Parathyroid adenoma (tissue), 2 donors: Measurements from ENCODE around the gene ITGBL1.

Experiments used
- H2AFZ ChIP-seq: fragments of 300-600 bp; sonication (generic); one replicate; pipeline ENCODE4 v1.7.0; 2017; ENCODE audit warnings: antibody characterized with exemption, mild to moderate bottlenecking
- H3K27ac ChIP-seq: fragments of 300-600 bp; sonication (generic); one replicate; pipeline ENCODE4 v1.7.0; 2017
- H3K27me3 ChIP-seq: fragments of 300-600 bp; sonication (generic); one replicate; pipeline ENCODE4 v1.7.0; 2017; ENCODE audit warnings: low read length; ENCODE audit not compliant: control insufficient read depth, insufficient read depth
- H3K36me3 ChIP-seq: fragments of 300-600 bp; sonication (generic); one replicate; pipeline ENCODE4 v1.7.0; 2017; ENCODE audit warnings: low read length; ENCODE audit not compliant: control insufficient read depth, insufficient read depth
- H3K4me1 ChIP-seq: fragments of 300-600 bp; sonication (generic); one replicate; pipeline ENCODE4 v1.7.0; 2017; ENCODE audit warnings: control low read depth
- H3K4me2 ChIP-seq: fragments of 300-600 bp; sonication (generic); one replicate; pipeline ENCODE4 v1.7.0; 2017; ENCODE audit warnings: low read length
- H3K4me3 ChIP-seq: fragments of 300-600 bp; sonication (generic); one replicate; pipeline ENCODE4 v1.7.0; 2017; ENCODE audit warnings: low read depth, low read length
- H3K79me2 ChIP-seq: fragments of 300-600 bp; sonication (generic); one replicate; pipeline ENCODE4 v1.7.0; 2017; ENCODE audit warnings: control low read depth
- H3K9ac ChIP-seq: fragments of 300-600 bp; sonication (generic); one replicate; pipeline ENCODE4 v1.7.0; 2017; ENCODE audit warnings: mild to moderate bottlenecking
- H3K9me3 ChIP-seq: fragments of 300-600 bp; sonication (generic); one replicate; pipeline ENCODE4 v1.7.0; 2017; ENCODE audit warnings: low read length; ENCODE audit not compliant: control insufficient read depth
- TF ChIP-seq, protein P1 (sequence below): fragments of 300-600 bp; sonication (generic); IDR thresholded peaks from one replicate; pipeline ENCODE4 v1.7.0; 2017; ENCODE audit warnings: antibody characterized with exemption, mild to moderate bottlenecking
- donor health status: primary hyperparathyroidism.

ITGBL1 gene

DNA sequence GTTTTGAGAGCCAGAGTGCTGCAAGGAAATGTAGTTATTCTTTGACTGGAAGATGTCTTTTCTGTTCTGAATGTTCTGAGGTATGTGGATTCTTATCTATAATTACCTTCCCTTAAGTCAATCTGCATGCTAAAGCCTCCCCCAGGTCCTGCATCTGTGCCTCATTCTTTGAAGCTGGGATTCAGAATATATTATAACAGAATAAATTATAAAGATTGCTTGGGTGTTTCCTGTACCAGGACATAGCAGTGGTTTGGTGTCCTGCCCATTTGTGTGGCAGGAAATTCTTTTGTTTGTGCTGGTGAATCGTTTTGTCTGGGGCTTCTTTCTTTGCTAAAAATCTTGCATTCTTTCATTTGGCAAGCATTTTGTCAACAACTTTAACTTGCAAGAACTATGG lies 60.2 kb downstream of the ITGBL1 start:
- Histone ChIP-seq H3K27ac (no peak overlapping the region), H3K9me3 (peaks cover 3% of the 10 kb centered on the region), H3K4me2 (no peak overlapping the region), H3K4me1 (no peaks in the 10 kb centered on the region), H3K36me3 (no peaks in the 10 kb centered on the region), H3K9ac (no peak overlapping the region), H3K79me2 (no peaks in the 10 kb centered on the region), H3K4me3 (no peak overlapping the region), H3K27me3 (no peaks in the 10 kb centered on the region), H2AFZ (no peak overlapping the region)
- TF ChIP-seq, protein P1, sequence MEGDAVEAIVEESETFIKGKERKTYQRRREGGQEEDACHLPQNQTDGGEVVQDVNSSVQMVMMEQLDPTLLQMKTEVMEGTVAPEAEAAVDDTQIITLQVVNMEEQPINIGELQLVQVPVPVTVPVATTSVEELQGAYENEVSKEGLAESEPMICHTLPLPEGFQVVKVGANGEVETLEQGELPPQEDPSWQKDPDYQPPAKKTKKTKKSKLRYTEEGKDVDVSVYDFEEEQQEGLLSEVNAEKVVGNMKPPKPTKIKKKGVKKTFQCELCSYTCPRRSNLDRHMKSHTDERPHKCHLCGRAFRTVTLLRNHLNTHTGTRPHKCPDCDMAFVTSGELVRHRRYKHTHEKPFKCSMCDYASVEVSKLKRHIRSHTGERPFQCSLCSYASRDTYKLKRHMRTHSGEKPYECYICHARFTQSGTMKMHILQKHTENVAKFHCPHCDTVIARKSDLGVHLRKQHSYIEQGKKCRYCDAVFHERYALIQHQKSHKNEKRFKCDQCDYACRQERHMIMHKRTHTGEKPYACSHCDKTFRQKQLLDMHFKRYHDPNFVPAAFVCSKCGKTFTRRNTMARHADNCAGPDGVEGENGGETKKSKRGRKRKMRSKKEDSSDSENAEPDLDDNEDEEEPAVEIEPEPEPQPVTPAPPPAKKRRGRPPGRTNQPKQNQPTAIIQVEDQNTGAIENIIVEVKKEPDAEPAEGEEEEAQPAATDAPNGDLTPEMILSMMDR: no peak

DNA sequence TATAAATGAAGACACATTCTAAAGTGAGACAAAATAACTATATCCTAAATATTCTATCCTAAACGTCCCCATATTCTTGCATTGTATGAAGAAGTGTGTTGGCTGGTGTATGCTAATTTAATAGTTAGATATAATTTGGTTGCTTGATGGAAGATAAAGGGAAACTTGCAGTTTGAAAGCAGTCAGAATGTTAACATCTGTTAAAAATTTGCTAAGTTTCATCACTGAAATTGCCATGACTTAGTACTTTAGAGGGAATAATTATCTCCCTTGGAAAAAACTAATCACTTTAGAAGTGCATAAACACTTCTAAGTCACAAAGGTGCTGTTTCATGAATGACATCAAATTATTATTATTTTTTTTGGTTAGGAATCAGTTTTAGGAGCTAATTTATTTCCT lies 61.6 kb downstream of the ITGBL1 start:
- Histone ChIP-seq H3K4me3 (no peak overlapping the region), H3K4me1 (no peaks in the 10 kb centered on the region), H3K9me3 (peaks cover 3% of the 10 kb centered on the region), H3K27ac (no peak overlapping the region), H3K4me2 (no peak overlapping the region), H3K9ac (no peak overlapping the region), H3K27me3 (no peaks in the 10 kb centered on the region), H3K36me3 (no peaks in the 10 kb centered on the region), H3K79me2 (no peaks in the 10 kb centered on the region), H2AFZ (no peak overlapping the region)
- TF ChIP-seq, protein P1: no peak

DNA sequence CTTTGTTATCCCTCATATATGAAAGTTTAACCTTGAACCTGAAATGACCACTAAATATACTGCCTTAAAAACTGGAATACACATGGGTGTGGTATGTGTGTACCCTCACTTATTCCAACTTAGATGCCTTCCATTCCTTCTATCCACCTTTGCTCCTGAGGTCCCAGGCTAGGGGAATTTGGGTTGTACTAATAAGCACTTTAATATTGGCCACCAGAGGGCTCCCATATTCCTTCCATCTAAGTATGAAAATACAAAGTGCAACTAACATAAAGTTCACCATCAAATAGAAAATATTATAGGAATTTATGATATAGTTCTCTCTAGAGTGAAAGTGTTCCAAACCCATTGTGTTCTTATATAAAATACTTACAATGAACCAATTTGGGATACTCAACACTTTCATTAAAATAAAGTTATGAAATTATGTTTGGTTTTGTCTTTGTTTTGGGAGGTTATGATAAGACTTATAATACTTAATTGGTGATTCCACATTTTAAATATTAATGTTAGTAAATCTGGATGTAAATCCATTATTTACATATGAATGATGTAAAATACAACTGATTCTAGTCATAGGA lies 62.3 kb downstream of the ITGBL1 start:
- TF ChIP-seq, protein P1: peak; percentile 21
- Histone ChIP-seq H3K27me3 (no peaks in the 10 kb centered on the region), H3K79me2 (no peaks in the 10 kb centered on the region), H3K9ac (no peak overlapping the region), H3K4me3 (no peak overlapping the region), H3K4me1 (no peaks in the 10 kb centered on the region), H3K9me3 (peaks cover 3% of the 10 kb centered on the region), H2AFZ (no peak overlapping the region), H3K4me2 (no peak overlapping the region), H3K27ac (no peak overlapping the region), H3K36me3 (no peaks in the 10 kb centered on the region)

DNA sequence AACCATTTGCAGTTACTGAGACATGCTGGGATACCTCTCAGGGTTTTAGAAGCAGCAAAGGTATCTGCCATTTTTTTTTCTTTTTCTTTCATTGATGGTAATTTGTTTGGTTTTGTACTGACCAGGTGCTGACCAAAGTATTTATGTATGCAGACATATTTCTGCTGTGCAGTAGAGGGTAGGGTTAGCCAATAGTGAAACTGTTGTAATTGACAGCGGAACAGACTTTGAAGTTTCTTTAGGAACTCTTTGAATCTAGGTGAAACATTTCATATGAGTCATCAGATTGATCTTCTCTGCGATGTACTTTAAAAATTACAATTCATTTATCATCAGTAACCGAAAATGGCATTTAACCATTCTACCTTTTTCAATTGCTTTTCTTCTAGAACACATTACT lies 63.0 kb downstream of the ITGBL1 start:
- H3K9ac ChIP-seq: no peak overlapping the region
- H3K9me3 ChIP-seq: peaks cover 3% of the 10 kb centered on the region
- H3K27me3 ChIP-seq: no peaks in the 10 kb centered on the region
- no peak overlapping the region for H3K27ac ChIP-seq
- no peaks in the 10 kb centered on the region for H3K79me2 ChIP-seq
- no peak overlapping the region for H3K4me3 ChIP-seq
- H3K4me1 ChIP-seq: no peaks in the 10 kb centered on the region
- no peaks in the 10 kb centered on the region for H3K36me3 ChIP-seq
- TF ChIP-seq, protein P1: no peak
- H3K4me2 ChIP-seq: no peak overlapping the region
- no peak overlapping the region for H2AFZ ChIP-seq

DNA sequence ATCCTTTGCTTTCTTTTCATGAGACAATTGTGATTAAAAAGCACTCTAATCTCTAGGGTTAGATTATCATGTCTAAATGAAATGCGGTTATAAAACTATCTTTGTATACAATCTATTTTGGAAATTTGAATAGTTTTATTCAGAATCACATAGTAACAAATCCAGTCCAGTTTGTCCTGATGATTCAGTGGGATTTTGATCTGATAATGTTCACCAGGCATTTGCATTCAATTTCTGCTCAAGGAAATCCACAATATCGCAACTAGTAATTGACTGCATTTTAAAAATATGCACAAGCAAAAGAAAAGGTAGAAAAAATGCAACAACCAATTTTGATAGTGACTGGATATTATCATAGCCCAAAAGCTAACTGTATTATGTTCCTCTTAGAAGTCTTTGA lies 63.8 kb downstream of the ITGBL1 start:
- no peaks in the 10 kb centered on the region for H3K9me3 ChIP-seq
- H3K27me3 ChIP-seq: no peaks in the 10 kb centered on the region
- no peak overlapping the region for H3K4me3 ChIP-seq
- TF ChIP-seq, protein P1: no peak
- H3K4me1 ChIP-seq: no peaks in the 10 kb centered on the region
- no peak overlapping the region for H3K9ac ChIP-seq
- H3K79me2 ChIP-seq: no peaks in the 10 kb centered on the region
- H2AFZ ChIP-seq: no peak overlapping the region
- no peak overlapping the region for H3K27ac ChIP-seq
- H3K36me3 ChIP-seq: no peaks in the 10 kb centered on the region
- H3K4me2 ChIP-seq: no peak overlapping the region
